Measurements from ENCODE around the gene KCTD15. TPM values are rescaled to one million over a fixed set of nuclear protein-coding genes. Genes with fewer than 3 reads are reported as not detected.
A peak's percentile ranks its signal among the peaks of the same experiment; 100 is the strongest.

The KCTD15 gene
- total RNA-seq, 1 donor, result 55.7 TPM

- H2AFZ ChIP-seq (ENCODE audit: low read length), result no peak overlapping the region
- H3K36me3 ChIP-seq (ENCODE audit: insufficient read depth, low read length), result no peaks in the 10 kb centered on the region
- peaks cover 19% of the 10 kb centered on the region for H3K27me3 ChIP-seq (ENCODE audit: insufficient read depth, low read length)
- no peaks in the 10 kb centered on the region for H3K9me3 ChIP-seq (ENCODE audit: low read depth, low read length)
- TF ChIP-seq CTCF (IDR thresholded peaks at IDR 0.05; ENCODE audit: extremely low read depth, low read depth, low read length), result no peak
- H4K20me1 ChIP-seq (ENCODE audit: insufficient read depth, low read length), result peaks cover 2% of the 10 kb centered on the region
- H3K4me3 ChIP-seq (ENCODE audit: insufficient read depth, low read length), result no peak overlapping the region
- H3K4me1 ChIP-seq (ENCODE audit: insufficient read depth, low read length), result peaks cover 35% of the 10 kb centered on the region
- no peaks in the 10 kb centered on the region for H3K79me2 ChIP-seq (ENCODE audit: insufficient read depth, low read length)
- H3K4me2 ChIP-seq (ENCODE audit: insufficient read depth, low read length), result no peak overlapping the region
- DNase-seq (ENCODE audit: insufficient read length, low spot score, missing footprints), result peak; percentile 92
- H3K27ac ChIP-seq (ENCODE audit: low read depth, low read length), result no peak overlapping the region
These were observed 14.7 kb upstream of the KCTD15 start for GRCh38 chr19:33781996-33782395.

- Histone ChIP-seq H3K4me3 (ENCODE audit: insufficient read depth, low read length) (no peak overlapping the region), H3K36me3 (ENCODE audit: insufficient read depth, low read length) (no peaks in the 10 kb centered on the region), H4K20me1 (ENCODE audit: insufficient read depth, low read length) (no peaks in the 10 kb centered on the region), H3K27ac (ENCODE audit: low read depth, low read length) (no peak overlapping the region), H3K9me3 (ENCODE audit: low read depth, low read length) (no peaks in the 10 kb centered on the region), H3K79me2 (ENCODE audit: insufficient read depth, low read length) (no peaks in the 10 kb centered on the region), H3K27me3 (ENCODE audit: insufficient read depth, low read length) (peaks cover 12% of the 10 kb centered on the region), H3K4me2 (ENCODE audit: insufficient read depth, low read length) (no peak overlapping the region), H2AFZ (ENCODE audit: low read length) (no peak overlapping the region), H3K4me1 (ENCODE audit: insufficient read depth, low read length) (peaks cover 32% of the 10 kb centered on the region)
- DNase-seq (ENCODE audit: insufficient read length, low spot score, missing footprints), result no peak
- TF ChIP-seq CTCF (IDR thresholded peaks at IDR 0.05; ENCODE audit: extremely low read depth, low read depth, low read length), result no peak
These were observed 12.2 kb upstream of the KCTD15 start for GRCh38 chr19:33784432-33784831.

GRCh38 chr19:33785795-33786194, 10.9 kb upstream of the KCTD15 start:
- no peaks in the 10 kb centered on the region for H3K9me3 ChIP-seq (ENCODE audit: low read depth, low read length)
- peak; percentile 78 for DNase-seq (ENCODE audit: insufficient read length, low spot score, missing footprints)
- no peak overlapping the region for H2AFZ ChIP-seq (ENCODE audit: low read length)
- no peaks in the 10 kb centered on the region for H4K20me1 ChIP-seq (ENCODE audit: insufficient read depth, low read length)
- H3K4me2 ChIP-seq (ENCODE audit: insufficient read depth, low read length), result peak overlapping the region; percentile 46
- no peak overlapping the region for H3K4me3 ChIP-seq (ENCODE audit: insufficient read depth, low read length)
- no peak for TF ChIP-seq CTCF (IDR thresholded peaks at IDR 0.05; ENCODE audit: extremely low read depth, low read depth, low read length)
- H3K4me1 ChIP-seq (ENCODE audit: insufficient read depth, low read length), result peaks cover 28% of the 10 kb centered on the region
- H3K36me3 ChIP-seq (ENCODE audit: insufficient read depth, low read length), result no peaks in the 10 kb centered on the region
- peaks cover 4% of the 10 kb centered on the region for H3K27me3 ChIP-seq (ENCODE audit: insufficient read depth, low read length)
- no peaks in the 10 kb centered on the region for H3K79me2 ChIP-seq (ENCODE audit: insufficient read depth, low read length)
- H3K27ac ChIP-seq (ENCODE audit: low read depth, low read length), result no peak overlapping the region

GRCh38 chr19:33788676-33789075, 8.0 kb upstream of the KCTD15 start:
- TF ChIP-seq CTCF (IDR thresholded peaks at IDR 0.05; ENCODE audit: extremely low read depth, low read depth, low read length), result no peak
- H3K4me3 ChIP-seq (ENCODE audit: insufficient read depth, low read length), result no peak overlapping the region
- no peaks in the 10 kb centered on the region for H3K79me2 ChIP-seq (ENCODE audit: insufficient read depth, low read length)
- H4K20me1 ChIP-seq (ENCODE audit: insufficient read depth, low read length), result no peaks in the 10 kb centered on the region
- H3K9me3 ChIP-seq (ENCODE audit: low read depth, low read length), result no peaks in the 10 kb centered on the region
- H3K4me2 ChIP-seq (ENCODE audit: insufficient read depth, low read length), result no peak overlapping the region
- H3K4me1 ChIP-seq (ENCODE audit: insufficient read depth, low read length), result peaks cover 15% of the 10 kb centered on the region
- no peak overlapping the region for H3K27ac ChIP-seq (ENCODE audit: low read depth, low read length)
- no peaks in the 10 kb centered on the region for H3K36me3 ChIP-seq (ENCODE audit: insufficient read depth, low read length)
- H3K27me3 ChIP-seq (ENCODE audit: insufficient read depth, low read length), result peaks cover 4% of the 10 kb centered on the region
- no peak overlapping the region for H2AFZ ChIP-seq (ENCODE audit: low read length)
- DNase-seq (ENCODE audit: insufficient read length, low spot score, missing footprints), result no peak

Data from osteoblast (primary cell).